Body of pancreas (tissue), 4 donors: ENCODE measurements around the gene PHPT1.

ENCODE experiments used
- POLR2A ChIP-seq, 3 donors: fragments of 450-650 bp; IDR thresholded peaks; one replicate each; pipeline ENCODE4 v1.6.1; 2016; ENCODE audit warnings: antibody characterized with exemption in 3 of 3, mild to moderate bottlenecking in 2 of 3
- TF ChIP-seq, protein P1 (sequence below), 7 experiments: fragments of 450-650 bp in 4 of 7; fragments of 200-600 bp in 3 of 7; sonication (generic) in 3 of 7; IDR thresholded peaks; one replicate each; pipeline ENCODE4 v1.5.1; 2016 to 2019; ENCODE audit warnings: antibody characterized with exemption in 7 of 7

DNA sequence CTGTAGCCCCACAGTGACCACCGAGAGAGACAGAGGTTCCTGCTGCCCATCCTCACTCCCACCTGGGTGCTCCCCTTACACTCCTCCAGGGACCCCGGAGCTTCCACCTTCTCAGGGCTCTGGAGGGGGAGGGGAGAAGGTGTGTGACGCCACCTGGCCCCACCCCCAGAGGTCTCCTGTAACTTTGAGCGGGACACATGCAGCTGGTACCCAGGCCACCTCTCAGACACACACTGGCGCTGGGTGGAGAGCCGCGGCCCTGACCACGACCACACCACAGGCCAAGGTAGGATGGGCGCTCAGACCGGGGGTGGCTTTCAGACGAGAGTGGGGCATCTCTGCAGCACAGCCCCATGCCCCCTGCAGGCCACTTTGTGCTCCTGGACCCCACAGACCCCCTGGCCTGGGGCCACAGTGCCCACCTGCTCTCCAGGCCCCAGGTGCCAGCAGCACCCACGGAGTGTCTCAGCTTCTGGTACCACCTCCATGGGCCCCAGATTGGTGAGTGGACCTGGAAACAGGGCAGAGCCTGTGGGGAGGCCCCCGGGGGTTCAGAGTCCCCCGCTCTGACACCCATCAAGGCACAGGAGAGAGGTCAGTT is 7.4 kb downstream of the PHPT1 start:
- TF ChIP-seq, protein P1, sequence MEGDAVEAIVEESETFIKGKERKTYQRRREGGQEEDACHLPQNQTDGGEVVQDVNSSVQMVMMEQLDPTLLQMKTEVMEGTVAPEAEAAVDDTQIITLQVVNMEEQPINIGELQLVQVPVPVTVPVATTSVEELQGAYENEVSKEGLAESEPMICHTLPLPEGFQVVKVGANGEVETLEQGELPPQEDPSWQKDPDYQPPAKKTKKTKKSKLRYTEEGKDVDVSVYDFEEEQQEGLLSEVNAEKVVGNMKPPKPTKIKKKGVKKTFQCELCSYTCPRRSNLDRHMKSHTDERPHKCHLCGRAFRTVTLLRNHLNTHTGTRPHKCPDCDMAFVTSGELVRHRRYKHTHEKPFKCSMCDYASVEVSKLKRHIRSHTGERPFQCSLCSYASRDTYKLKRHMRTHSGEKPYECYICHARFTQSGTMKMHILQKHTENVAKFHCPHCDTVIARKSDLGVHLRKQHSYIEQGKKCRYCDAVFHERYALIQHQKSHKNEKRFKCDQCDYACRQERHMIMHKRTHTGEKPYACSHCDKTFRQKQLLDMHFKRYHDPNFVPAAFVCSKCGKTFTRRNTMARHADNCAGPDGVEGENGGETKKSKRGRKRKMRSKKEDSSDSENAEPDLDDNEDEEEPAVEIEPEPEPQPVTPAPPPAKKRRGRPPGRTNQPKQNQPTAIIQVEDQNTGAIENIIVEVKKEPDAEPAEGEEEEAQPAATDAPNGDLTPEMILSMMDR (IDR thresholded peaks at IDR 0.05): no peak
- no peak for TF ChIP-seq POLR2A (IDR thresholded peaks at IDR 0.05)
